Fibroblast of skin of left biceps (primary cell): Measurements from ENCODE around the gene SYTL1.

Source experiments
- DNase-seq, 2 experiments: peaks; one replicate each; pipeline ENCODE4 v3.0.0-alpha.2; 2013; ENCODE audit warnings: low read depth in 2 of 2

Gene SYTL1

DNA sequence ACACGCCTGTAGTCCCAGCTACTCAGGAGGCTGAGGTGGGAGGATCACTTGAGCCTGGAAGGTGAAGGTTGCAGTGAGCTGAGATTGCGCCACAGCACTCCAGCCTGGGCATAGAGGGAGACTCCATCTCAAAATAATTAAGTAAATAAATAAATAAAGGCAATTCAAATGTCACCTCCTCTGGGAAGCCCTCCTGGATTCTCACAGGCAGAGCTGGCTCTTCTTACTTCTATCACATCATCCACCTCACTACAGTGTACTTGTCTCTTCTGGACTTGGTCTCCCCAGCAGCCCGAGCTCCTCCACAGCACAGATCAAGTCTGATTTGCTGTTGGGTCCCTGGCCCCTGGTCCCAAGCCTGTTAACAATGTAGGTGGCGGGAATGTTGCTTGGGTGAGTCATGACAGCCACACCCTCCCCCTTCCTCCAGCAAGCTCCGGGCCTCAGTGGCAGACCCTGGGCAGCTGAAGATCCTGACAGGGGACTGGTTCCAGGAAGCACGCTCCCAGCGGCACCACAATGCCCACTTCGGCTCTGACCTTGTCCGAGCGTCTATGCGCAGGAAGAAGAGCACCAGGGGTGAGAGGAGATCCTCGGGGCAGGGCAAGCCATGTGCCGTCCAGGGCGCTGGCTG, 5.3 kb downstream of the SYTL1 start:
- DNase-seq: no peak

DNA sequence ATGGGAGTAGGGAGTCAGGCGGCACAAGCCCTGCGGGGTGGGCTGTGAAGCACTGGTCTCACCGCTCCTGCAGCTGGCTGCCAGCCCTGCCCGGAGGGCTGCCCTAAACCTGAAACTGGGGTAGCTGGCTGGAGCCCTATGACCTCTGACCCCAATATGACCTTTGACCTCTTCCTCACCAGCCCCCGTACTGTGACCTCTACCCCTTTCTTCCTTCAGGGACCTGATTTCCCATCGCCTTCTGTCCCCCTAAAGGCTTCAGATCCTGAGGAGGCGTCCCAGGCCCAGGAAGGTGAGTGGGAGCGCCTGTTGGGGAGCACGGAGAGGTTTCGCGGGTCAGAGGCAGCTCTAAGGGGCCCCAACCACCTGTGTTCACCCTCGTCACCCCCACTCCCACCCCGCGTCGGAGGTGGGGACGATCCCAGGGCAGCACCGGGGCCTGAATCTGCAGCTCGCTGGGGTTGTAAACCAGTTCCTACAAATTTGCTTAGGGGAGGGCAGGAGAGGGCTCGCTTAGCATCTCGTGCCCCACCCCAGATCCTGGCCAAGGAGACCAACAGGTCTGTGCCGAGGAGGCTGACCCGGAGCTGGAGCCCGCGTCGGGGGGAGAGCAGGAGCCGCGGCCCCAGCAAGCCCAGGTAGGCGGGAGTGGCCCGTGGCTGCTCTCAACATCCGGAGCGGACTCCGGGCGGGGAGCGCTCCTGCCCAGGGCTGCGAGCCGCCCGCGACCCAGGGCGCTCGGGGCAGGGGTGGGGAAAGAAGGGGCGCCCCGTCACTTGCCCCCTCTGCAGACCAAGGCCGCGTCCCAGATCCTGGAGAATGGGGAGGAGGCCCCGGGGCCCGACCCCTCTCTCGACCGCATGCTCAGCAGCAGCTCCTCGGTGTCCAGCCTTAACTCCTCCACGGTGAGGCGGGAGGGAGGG, 7.3 kb downstream of the SYTL1 start:
- no peak for DNase-seq

DNA sequence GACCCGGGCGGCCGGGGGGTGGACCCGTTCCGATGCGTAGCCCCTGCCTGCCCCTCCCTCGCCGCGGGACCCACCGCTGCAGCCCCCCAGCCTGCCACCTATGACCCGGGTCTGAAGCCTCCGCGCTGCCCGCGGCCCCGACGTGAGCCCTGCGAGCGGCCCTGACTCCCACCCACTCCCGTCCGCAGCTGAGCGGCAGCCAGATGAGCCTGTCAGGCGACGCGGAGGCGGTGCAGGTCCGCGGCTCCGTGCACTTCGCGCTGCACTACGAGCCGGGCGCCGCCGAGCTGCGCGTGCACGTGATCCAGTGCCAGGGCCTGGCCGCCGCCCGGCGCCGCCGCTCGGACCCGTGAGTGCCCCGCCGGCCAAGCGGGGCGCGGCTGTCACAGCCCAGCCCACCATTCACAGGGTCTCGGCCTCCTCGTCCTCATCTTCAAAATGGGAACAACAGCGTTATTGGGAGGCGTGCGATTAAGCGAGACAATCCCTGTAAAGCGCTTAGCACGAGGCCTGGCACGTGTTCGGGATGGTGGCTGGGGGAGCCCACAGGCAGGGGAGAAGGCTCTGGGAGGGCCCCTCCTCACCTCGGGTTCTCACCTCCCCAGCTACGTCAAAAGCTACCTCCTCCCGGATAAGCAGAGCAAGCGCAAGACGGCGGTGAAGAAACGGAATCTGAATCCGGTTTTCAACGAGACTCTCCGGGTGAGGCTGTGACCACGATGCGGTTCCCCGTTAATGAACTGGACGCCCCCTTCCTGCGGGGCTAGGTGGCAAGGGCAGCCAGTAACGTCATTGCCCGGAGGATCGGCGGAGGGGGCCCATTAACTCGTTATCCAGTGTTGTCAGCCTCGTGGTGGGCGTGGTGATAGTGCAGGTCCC, 8.2 kb downstream of the SYTL1 start:
- no peak for DNase-seq

DNA sequence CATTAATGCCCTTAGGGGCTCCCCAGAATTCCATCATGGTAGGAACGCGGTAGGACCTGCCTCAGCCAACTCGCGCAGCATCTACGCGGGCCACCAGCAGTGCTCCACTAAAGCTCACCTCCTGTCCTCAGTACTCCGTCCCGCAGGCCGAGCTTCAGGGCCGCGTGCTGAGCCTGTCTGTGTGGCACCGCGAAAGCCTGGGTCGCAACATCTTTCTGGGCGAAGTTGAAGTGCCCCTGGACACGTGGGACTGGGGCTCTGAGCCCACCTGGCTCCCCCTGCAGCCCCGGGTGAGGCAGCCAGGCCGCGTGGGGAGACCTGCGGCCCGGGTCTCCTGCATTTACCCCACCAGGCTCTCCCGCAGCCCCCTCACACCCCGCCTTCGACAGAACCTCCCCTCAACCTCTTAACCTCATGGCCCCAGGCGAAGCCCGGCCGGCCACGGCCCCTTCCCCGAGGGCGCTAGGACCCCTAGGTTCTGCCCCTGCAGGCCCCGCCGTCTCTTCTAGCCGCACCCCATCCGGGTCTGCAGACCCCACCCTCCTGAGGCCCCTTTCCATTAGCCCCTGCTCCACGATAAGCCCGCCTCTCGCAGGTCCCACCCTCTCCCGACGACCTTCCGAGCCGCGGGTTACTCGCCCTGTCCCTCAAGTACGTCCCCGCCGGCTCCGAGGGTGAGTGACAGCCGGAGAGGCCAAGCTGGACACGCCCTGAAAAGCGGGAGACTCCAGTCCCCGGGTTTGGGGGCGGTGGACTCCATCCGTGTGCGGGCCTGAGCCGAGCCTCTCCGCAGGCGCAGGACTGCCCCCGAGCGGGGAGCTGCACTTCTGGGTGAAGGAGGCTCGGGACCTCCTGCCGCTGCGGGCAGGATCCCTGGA, 9.1 kb downstream of the SYTL1 start:
- no peak for DNase-seq

DNA sequence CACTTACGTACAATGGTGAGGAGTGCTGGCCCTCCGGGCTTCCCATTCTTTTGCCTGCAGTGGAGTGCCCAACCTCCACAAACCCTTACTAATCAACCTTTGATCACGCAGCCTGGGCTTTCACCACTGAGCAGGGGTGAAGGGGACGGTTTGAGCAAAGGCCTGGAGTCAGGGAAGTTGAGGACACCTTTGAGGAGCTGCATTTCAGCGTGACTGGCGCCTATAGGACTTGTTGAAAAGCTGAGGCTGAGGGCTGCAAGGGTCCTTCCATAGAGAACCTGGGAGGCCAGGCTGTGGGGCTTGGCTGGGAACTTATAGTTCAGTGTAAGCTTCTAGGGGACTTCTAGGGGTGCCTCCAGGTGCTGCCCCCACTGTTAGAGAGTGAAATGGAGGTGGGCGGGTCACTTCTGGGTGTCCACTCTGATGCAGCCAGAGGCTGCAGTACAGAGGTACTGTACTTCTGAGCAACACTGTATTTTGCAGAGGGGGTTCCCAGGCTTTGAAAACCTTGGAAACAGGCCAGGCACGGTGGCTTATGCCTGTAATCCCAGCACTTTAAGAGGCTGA, 9.8 kb downstream of the SYTL1 start:
- DNase-seq: no peak

DNA sequence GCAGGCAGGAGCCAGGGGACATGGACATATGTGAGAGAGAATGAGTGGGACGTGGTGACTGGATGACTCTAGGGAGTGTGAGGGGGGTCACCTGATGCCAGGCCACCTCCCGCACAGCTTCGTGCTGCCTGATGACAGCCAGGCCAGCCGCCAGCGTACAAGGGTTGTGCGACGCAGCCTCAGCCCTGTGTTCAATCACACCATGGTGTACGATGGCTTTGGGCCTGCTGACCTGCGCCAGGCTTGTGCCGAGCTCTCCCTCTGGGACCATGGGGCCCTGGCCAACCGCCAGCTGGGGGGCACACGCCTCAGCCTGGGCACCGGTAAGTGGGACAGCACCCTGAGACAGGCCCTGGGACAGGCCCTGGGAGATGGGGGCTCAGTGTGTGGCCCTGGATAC, 11.3 kb downstream of the SYTL1 start:
- no peak for DNase-seq

DNA sequence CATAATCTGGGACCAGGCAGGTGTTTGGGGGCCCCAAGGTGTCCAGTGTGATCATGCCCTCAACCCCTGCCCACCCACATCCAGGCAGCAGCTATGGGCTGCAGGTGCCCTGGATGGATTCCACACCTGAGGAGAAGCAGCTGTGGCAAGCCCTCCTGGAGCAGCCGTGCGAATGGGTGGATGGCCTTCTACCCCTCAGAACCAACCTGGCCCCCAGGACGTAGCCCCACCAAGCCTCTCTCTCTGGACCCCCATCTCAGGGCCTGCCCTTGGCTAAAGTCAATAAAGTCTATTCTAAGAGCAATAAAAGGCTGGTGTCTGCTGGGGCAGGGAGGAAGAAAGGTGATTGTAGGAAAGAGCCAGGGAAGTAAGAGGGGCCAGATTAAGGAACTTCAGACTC, 11.8 kb downstream of the SYTL1 start:
- DNase-seq: no peak

DNA sequence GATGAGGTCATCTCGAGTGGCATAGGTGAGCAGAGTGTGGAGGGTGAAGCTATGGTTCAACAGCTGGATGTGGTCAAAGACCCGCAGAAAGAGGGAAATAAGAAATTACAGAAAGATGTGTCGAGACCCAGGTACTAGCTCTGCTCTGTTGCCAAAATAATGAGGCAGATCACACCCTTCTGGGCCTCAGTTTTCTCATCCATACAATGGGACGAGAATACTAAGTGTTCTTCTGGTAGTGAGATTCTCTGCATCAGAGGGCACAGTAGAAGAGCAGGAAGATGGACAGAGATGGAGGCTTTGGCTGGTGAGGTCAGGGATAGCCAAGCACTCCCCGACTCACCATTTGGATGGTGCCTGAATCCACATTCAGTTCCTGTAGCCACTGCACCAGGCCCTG, 13.9 kb downstream of the SYTL1 start:
- no peak for DNase-seq

DNA sequence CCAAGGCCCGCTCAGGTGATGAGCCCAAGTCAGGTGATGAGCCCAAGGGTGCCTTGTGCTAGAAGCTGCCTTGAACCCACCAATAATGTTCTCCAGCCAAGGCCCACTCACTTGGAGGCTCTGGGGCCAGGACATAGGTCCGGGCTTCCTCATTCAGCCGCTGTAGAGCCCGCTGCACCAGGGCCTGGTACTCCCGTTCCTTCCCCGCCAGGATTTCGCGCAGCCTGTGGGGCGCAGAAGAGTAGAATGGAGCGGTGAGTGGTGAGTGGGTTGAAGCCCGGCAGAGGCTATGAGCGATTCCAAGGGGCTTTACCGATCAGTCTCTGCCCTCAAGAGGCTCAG, 14.4 kb downstream of the SYTL1 start:
- DNase-seq: no peak

DNA sequence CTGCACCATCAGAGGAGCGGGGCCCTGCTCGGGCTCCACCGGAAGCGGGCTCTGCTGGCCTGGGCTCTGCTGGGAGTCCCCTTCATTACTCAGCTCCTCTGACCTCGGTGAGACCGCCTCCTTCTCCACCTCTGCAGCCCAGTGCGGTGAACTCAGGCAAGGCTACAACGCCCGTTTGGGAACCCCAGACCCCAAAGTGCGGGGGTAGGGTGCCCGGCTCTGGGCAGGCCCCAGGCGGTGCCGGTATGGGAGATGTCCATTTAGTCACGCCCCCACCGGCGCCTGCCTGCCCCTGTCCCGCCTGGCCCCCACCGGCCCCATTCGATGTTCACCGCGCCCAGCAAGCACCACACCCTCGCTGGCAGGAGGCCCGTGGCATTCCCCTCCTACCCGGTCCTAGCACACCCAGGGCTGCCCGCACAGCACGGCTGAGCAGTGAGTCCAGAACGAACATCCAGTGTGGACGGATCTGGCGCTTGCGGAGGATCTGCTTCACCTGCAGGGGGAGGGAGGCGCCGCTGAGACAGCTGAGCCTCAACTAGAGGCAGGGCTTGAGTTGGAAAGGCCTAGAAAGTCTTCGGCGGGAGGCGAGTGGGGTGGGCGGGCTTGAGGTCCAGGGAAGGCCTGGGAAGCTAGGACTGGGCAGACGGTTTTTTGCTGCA, 14.9 kb downstream of the SYTL1 start:
- no peak for DNase-seq

DNA sequence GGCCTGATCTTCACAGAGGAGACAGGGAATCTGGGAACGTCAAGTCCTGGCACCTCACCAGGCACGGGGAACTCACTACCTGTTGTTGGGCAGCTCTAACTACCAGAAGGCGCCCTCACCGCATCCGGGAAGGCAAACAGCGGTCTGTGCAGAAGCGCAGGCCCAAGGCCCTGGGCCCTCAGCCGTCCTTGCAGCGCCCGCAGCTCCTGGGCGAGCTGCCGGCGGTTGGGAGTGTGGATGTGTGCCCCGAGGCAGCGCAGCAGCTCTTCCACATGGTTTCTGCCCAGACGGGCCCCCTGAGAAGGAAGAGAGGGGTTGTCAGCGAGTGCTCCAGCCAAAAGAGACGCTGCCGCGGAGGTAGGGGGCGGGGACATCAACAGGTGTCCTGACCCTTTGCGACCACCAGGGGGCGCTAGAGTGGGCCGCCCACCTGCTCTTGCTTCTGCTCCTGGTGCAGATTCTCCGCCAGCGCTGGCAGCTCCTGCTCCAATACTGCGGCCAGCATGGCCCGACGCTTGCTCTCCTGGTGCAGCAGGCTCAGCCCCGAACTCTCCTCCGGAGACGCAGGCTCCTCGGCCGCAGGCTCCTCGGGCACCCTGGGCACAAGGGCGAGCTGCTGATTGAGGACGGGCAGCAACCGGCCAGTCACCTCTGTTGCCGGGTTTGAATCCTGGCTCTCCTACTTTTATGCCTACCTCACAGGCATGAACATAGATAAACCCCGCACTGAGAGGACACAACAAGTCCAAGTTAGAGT, 15.6 kb downstream of the SYTL1 start:
- DNase-seq: no peak

DNA sequence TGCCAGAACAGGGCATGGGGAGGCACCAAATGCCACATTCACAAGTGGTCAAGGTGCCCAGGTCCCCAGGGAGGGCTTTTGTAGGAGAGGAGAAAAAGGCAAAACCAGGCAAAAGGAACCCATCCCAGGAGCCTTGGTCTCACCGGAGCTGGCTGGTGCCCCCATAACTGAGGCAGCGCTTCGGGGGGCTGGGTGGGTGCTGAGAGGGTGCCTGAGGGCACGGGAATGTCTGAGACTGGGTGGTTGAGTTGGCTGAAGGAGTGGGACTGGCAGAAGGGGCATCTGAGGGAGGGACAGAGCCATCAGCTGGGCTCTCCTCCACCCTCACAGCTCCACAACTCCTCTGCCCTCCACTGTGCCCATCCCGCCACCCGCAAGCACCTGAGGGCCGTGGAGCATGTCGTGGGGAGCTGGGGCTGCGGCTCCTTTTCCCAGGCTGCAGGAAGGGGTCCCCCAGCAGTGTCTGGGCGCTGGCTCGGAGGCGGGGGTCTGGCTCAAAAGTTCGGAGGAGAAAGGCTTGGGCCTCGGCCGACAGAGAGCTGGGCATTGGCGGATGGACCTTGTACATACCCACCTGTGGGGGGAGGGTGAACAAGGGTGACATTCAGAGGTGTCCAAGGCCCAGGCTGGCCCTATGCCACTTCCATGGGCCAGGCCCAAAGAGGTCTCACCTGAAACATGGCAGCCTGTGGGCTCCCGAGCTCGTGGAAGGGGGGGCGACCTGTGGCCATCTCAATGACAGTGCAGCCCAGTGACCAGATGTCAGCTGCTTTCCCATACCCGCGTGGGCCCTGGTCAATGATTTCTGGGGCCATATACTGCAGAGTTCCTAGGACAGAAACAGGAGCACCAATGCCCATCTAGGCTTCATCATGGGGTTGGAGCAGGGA, 16.5 kb downstream of the SYTL1 start:
- DNase-seq: no peak

DNA sequence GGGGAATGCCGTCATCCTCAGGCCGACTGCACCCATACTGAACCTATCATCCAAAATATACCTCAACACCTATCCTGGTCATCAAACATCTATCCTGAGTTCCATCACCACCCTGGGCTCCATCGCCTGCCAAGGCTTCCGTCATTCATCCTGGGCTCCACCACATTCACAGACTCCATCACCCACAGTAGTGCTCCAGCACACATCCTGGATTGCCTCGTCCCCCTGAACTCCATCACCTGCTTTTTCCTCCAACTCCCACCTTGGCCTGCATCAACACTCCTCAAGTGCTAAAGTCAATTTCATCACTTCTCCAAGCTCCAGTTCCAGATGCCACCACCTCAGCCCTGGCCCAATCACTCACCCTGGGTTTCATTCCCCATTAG, 17.1 kb downstream of the SYTL1 start:
- DNase-seq: no peak

DNA sequence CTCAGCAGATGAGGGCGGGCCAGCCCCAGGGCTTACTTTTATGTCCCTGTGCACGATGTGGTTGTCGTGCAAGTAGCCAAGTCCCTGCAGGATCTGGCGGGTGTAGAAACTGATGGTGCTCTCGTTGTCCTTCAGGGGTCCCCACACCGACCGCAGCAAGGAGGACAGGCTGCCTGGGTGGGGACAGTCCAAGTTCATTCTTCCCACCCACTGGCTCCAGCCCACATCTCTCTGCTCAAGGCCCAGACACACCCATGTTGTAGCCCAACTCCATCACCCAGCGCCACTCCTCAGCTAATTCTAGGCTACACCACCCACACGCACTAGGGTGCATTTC, 18.0 kb downstream of the SYTL1 start:
- no peak for DNase-seq

DNA sequence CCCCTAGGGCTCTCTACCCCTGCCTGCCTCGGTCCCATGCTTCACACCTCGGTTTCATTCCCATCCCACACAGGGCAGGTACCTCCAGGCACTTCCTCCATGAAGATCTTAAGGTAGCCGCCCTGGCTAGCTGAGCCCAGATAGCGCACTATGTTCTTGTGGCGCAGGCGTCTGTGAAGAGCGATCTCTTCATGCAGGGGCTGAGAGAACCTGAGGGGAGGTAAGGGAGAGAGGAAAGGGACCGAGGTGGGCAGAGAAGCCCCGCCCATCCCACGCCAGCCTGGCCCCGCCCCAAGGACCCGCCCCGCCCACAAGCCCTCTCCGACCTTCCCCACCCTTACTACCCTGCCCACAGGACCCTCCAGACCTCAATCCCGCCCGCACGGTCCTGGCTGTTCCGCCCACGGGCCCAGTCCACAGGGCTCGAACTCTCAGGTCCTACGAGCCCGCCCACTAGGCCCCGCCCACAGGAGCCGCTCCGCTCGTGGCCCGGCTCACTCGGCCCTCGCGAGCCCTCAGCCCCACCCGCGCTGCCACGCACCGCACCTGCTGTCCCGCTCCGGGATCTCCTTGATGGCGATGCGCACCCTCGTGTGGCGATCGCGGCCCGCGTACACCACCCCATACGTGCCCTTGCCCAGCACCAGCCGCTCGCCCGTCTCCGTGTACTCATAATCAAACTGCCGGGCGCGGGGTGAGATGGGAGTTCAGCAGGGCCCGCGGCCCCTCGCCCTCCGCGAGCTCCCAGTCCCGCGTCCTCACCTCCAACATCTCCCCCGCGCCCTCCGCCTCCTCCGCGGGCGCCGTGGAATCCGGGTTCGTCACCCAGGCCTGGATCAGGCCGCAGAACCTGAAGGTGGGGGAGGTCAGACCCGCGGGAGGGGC, 18.6 kb downstream of the SYTL1 start:
- DNase-seq: no peak

DNA sequence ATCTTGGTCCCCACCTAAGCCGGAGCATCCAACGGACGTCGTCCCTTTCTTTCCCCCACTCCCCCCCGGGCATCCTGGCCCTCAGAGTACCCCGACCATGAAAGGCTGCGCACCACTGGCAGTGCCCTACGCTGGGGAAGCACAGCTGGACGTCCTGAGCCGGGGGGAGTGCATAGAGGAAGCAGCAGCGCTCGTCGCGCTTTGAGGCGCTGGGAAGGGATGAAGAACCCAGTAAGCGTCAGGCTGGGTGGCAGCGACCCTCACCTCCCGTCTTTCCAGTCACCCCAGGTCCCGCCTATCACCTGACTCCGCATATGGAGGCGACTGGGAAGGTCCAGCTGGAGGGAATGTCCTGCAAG, 19.2 kb downstream of the SYTL1 start:
- no peak for DNase-seq

DNA sequence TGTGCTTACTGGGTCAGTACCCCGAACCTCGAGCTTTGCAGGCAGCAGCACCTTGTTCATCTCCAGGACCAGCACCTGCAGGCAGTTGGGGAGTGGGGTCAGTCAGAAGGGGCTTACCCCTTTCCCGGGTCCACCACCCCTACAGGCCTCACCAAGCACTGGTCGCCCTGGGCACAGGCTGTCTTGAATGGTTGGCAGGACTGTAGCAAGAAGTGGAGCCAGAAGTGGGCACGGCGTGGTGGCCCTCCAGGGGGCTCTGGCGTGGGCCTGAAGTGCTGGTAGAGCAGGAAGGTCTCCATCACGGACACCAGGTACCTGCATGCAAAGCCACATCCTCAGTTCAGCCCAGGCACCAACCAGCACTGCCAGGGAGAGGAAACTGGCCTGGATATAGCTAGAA, 19.7 kb downstream of the SYTL1 start:
- DNase-seq: no peak
